Heart right ventricle (tissue), 16 donors: ENCODE results near the gene SSH3. TPM values are rescaled to one million over a fixed set of nuclear protein-coding genes. Genes with fewer than 3 reads are reported as not detected.

Source experiments
- ATAC-seq, 8 donors: fragments of 200-7000 bp; cut with Tn5 transposase; one replicate each; pipeline ENCODE4 v1.9.1; 2020; ENCODE audit warnings: mild to moderate bottlenecking in 8 of 8, moderate library complexity in 8 of 8, moderate number of reproducible peaks in 1 of 8
- DNase-seq, 2 donors: peaks; one replicate each; pipeline ENCODE4 v3.0.0-alpha.2; 2020
- H3K27ac ChIP-seq, 10 donors: fragments of 200-600 bp; sonication (generic) in 2 of 10; one replicate each; pipeline versions ENCODE4 v1.5.0 to v1.8.0; 2020 to 2022; ENCODE audit warnings: mild to moderate bottlenecking in 3 of 10
- H3K27me3 ChIP-seq, 7 donors: fragments of 200-600 bp; one replicate each; pipeline ENCODE4 v1.8.0; 2021 to 2022; ENCODE audit warnings: mild to moderate bottlenecking in 2 of 7
- H3K36me3 ChIP-seq, 9 donors: fragments of 200-600 bp; sonication (generic) in 1 of 9; one replicate each; pipeline versions ENCODE4 v1.5.0 to v1.8.0; 2020 to 2022; ENCODE audit warnings: mild to moderate bottlenecking in 2 of 9
- H3K4me1 ChIP-seq, 9 donors: fragments of 200-600 bp; sonication (generic) in 1 of 9; one replicate each; pipeline versions ENCODE4 v1.5.0 to v1.8.0; 2020 to 2022; ENCODE audit warnings: mild to moderate bottlenecking in 4 of 9
- H3K4me3 ChIP-seq, 10 donors: fragments of 200-600 bp; sonication (generic) in 2 of 10; one replicate each; pipeline versions ENCODE4 v1.5.0 to v1.8.0; 2020 to 2022; ENCODE audit warnings: mild to moderate bottlenecking in 7 of 10, moderate library complexity in 2 of 10
- H3K9me3 ChIP-seq, 11 donors: fragments of 200-600 bp in 10 of 11; sonication (generic) in 2 of 11; one replicate each; pipeline versions ENCODE4 v1.5.0 to v1.8.0; 2013 to 2022; ENCODE audit warnings: mild to moderate bottlenecking in 2 of 11, control low read depth in 1 of 11, moderate library complexity in 1 of 11
- WGBS, 2 donors: extraction: QIAGEN DNeasy Blood & Tissue Kit; methylation state at CpG; one replicate each; pipeline ENCODE4 v1.1.7; 2013; ENCODE audit warnings: inconsistent platforms in 1 of 2; 5-methylcytosine and 5-hydroxymethylcytosine counted together
- intact Hi-C, 10 donors: fragments of 100-400 bp; cut with DNase I; formaldehyde crosslinking; loops; one replicate each; pipeline versions ENCODE4 v1.11.1 to v1.14.2; 2022
- polyA plus RNA-seq, 2 donors: library from polyadenylated mRNA; stranded (reverse); fragments of 200-250 nt; gene quantifications; one replicate each; pipeline ENCODE4 v1.2.3, GENCODE V29; 2013
- total RNA-seq, 10 donors: library from RNA; stranded (reverse); fragmentation: NEBNext Ultra II Directional in 3 of 10; extraction: Animal tissue kit (Norgen Biotek cat#: 25700) in 3 of 10; gene quantifications; one replicate each; pipeline versions ENCODE4 v1.2.1 to v1.2.4, GENCODE V29; 2021 to 2023
- TF ChIP-seq, protein P1 (sequence below), 9 donors: fragments of 200-600 bp; sonication (generic) in 2 of 9; IDR thresholded peaks; one replicate each; pipeline versions ENCODE4 v1.5.0 to v1.8.0; 2021 to 2022; ENCODE audit warnings: antibody characterized with exemption in 9 of 9, mild to moderate bottlenecking in 5 of 9, moderate library complexity in 1 of 9
- donor health status: Arrhythmogenic right ventricular cardiomyopathy.
- donor health status: ischemic (EF 13 %, LVEDD 7.1; RV severe dilation, severe dysfunction).
- donor health status: healthy with polysubstance abuse.
- donor health status: DM: no; HTN: yes; CAD: no.
- donor health status: DM: no; HTN: no; CAD: no.
- donor health status: ischemic (EF 25% LVEDD 6.9; RV normal size, moderate dysfunction).
- donor health status: ischemic (EF 25% LVEDD 5.7; RV mildly dilated, moderate dysfunction).
- donor health status: healthy.
- donor health status: DM: yes; HTN: yes; CAD: no.
- donor health status: Ischemic cardiomyopathy.
- donor health status: ischemic (EF 35%, LVEDD 5.7; RV mildly dilated, moderate dysfunction).
- donor health status: nonischemic (EF 11% LVEDD 7.7; RV severe dilation, severe dysfunction).
- donor health status: DM: yes; HTN: yes; CAD: no.
- donor health status: PGD.
- donor health status: ischemic (EF 29% LVEDD 5.4; RV normal size, mild dysfunction).
- donor health status: nonischemic (EF 23%, LVEDD 6.1; RV moderate dilation, normal function).

Gene SSH3
- total and polyA plus RNA-seq, 12 donors = 7.8 to 21.2 (median 15.3) TPM

DNA sequence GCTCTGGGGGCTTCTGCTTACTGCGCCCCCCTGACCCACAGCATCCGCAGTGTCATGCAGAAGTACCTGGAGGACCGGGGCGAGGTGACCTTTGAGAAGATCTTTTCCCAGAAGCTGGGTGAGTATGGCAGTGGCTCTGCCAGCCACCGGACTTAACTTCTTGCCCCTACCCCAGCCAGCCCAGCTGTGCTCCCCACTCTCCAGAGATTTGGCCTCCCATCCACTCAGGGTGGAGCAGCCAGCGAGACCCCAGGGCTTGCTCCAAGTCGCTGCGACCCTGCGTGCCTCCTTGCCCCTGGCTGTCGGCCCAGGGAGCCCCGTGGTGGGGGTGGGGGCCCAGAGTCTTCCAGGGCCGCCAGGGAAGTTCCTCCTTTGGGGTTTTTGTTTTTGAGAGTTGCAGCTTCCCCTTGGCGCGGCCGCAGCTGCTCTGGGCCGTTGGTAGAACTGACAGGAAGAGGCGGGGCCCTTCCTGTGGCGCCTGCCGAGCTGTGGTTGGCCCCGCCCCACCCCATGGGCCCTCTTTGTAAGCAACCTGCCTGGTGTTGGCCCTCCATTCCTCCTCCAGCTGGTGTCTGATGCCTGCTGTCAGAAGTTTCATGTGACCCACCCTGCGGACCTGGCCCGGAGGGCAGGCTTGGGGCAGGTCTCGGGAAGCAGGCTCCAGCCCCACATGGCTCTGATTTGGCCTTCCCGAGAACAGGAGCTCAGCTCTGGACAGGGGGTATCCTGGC is 25.9 kb upstream of the SSH3 start:
- peak; percentile 79 to 91 (median 88) for ATAC-seq
- 19 to 21% methylated on average over 24 of the region's 24 CpGs for WGBS, 2 donors
- H3K9me3 ChIP-seq = no peaks in the 10 kb centered on the region
- peaks cover 47 to 100% (median 73%) of the 10 kb centered on the region in 9 donors for H3K4me1 ChIP-seq
- peak overlapping the region in 9 of 10 donors; percentile 16 to 52 (median 42) for H3K4me3 ChIP-seq
- H3K36me3 ChIP-seq = peaks cover 10 to 70% (median 31%) of the 10 kb centered on the region in 9 donors
- intact Hi-C loops = no loop called here
- no peaks in the 10 kb centered on the region for H3K27me3 ChIP-seq
- peak overlapping the region; percentile 65 to 98 (median 90) for H3K27ac ChIP-seq
- peak; percentile 90 to 91 for DNase-seq
- TF ChIP-seq, protein P1, sequence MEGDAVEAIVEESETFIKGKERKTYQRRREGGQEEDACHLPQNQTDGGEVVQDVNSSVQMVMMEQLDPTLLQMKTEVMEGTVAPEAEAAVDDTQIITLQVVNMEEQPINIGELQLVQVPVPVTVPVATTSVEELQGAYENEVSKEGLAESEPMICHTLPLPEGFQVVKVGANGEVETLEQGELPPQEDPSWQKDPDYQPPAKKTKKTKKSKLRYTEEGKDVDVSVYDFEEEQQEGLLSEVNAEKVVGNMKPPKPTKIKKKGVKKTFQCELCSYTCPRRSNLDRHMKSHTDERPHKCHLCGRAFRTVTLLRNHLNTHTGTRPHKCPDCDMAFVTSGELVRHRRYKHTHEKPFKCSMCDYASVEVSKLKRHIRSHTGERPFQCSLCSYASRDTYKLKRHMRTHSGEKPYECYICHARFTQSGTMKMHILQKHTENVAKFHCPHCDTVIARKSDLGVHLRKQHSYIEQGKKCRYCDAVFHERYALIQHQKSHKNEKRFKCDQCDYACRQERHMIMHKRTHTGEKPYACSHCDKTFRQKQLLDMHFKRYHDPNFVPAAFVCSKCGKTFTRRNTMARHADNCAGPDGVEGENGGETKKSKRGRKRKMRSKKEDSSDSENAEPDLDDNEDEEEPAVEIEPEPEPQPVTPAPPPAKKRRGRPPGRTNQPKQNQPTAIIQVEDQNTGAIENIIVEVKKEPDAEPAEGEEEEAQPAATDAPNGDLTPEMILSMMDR (IDR thresholded peaks at IDR 0.05) = no peak

DNA sequence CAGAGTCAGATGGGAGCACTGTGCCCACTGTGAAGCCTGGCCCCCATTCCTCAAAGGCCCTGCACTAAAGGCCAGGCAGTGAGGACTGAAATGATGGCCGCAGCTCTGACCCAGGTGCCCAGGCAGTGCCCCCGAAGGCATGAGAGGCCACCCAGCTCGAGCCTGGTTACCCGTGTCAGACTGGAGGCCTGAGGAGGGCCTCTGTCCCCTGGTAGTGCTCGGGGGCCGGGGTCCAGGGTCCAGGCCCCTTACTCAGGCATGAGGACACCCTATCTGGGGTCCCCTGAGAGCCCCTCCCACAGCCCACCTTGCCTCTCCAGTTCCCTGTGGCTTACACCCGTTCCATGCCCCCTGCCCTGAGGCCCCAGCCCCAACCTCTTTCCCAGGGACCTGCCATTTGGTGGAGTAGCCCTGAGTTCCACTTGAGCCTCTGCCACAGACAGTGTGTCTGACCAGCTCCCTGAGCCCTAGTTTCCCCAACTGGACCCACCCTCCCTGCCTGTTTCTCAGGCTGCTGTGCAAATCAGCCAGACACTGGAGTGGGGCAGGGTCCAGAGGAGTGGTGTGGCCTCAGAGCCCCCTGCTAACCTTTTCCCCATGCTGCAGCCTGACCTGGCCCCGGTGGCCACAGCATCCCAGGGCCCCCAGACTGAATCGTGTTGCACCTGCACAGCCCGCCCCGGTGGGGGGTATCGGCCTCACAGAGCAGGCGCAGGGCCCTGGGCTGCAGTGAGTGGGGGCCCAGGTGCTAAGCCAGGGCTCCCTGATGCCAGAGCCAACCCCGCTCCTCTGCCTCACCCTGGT is 25.0 kb upstream of the SSH3 start:
- Histone ChIP-seq H3K27ac (peak overlapping the region; percentile 65 to 98 (median 90)), H3K4me1 (peaks cover 40 to 100% (median 64%) of the 10 kb centered on the region in 9 donors), H3K9me3 (no peaks in the 10 kb centered on the region), H3K36me3 (peaks cover 10 to 71% (median 40%) of the 10 kb centered on the region in 9 donors), H3K4me3 (peak overlapping the region in 7 of 10 donors; percentile 32 to 52 (median 45)), H3K27me3 (no peaks in the 10 kb centered on the region)
- intact Hi-C loops = no loop called here
- DNase-seq (peak in 1 of 2 donors; percentile 17), ATAC-seq (no peak)
- TF ChIP-seq, protein P1 (IDR thresholded peaks at IDR 0.05) = no peak
- 90 to 93% methylated on average over 14 of the region's 14 CpGs for WGBS, 2 donors

DNA sequence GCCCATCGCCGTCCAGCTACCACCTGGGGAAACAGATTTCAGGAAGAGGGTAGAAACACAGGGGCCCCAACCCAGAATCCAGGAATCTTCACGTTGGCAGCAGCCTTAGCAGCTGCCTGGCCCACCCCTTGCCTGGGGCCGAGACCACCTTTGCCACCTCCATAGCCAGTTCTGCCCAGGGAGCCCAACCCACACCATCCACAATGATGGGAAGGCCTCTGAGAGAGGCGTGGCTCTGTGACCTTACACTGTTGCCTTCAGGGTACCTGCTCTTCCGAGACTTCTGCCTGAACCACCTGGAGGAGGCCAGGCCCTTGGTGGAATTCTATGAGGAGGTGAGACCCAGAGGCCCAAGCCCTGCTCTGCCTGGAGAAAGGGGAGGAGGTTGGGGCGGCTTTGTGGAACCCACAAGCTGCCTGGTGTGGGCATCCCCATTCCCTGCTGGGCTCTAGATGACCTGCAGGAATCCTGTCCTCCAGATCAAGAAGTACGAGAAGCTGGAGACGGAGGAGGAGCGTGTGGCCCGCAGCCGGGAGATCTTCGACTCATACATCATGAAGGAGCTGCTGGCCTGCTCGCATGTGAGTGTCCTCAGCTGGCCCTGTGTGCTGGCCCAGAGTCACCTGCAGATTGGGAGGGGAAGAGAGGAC is 24.3 kb upstream of the SSH3 start:
- intact Hi-C loops = no loop called here
- H3K27ac ChIP-seq = peak overlapping the region in 8 of 10 donors; percentile 86 to 98 (median 92)
- peaks cover 12 to 78% (median 47%) of the 10 kb centered on the region in 9 donors for H3K36me3 ChIP-seq
- no peak for DNase-seq
- H3K27me3 ChIP-seq = no peaks in the 10 kb centered on the region
- H3K4me1 ChIP-seq = peaks cover 34 to 98% (median 56%) of the 10 kb centered on the region in 9 donors
- TF ChIP-seq, protein P1 (IDR thresholded peaks at IDR 0.05) = no peak
- H3K9me3 ChIP-seq = no peaks in the 10 kb centered on the region
- no peak for ATAC-seq
- no peak overlapping the region for H3K4me3 ChIP-seq
- WGBS, 2 donors = 90 to 94% methylated on average over 14 of the region's 14 CpGs
